ENCODE measurements around the gene PWWP2A.
"Not testable (repeated sequence)": the region's sequence is repeated elsewhere in the genome, so short reads cannot be mapped to it uniquely, and the experiment has no call there.

GRCh38 chr5:160160875-160161274, 41.6 kb upstream of the PWWP2A start:
- TF ChIP-seq POLR2A (IDR thresholded peaks at IDR 0.05; ENCODE audit: control extremely low read depth in 1 of 2, low read depth in 2 of 2, low read length in 2 of 2); CBX5 (IDR thresholded peaks at IDR 0.05; ENCODE audit: low read depth, low read length); HDAC6 (IDR thresholded peaks at IDR 0.05; ENCODE audit: low read depth, low read length); CTCF (IDR thresholded peaks at IDR 0.05; ENCODE audit: control extremely low read depth in 1 of 3, insufficient read depth in 1 of 3, low read depth in 1 of 3, low read length in 3 of 3); CEBPB (IDR thresholded peaks at IDR 0.05; ENCODE audit: low read depth, low read length); ATF3 (IDR thresholded peaks at IDR 0.05; ENCODE audit: insufficient read depth, low read depth, low read length): not testable (repeated sequence)
